ENCODE data around the gene PACSIN1. TPM values are rescaled to one million over a fixed set of nuclear protein-coding genes. Genes with fewer than 3 reads are reported as not detected.
A peak's percentile ranks its signal among the peaks of the same experiment; 100 is the strongest.

The PACSIN1 gene
- total RNA-seq, 1 donor from 2014 or later = 3.4 TPM

- Mint-ChIP-seq H3K36me3 (no peaks in the 10 kb centered on the region), H3K4me3 (no peak overlapping the region), H3K9me3 (no peaks in the 10 kb centered on the region), H3K27ac (peak overlapping the region; percentile 34), H3K27me3 (peaks cover 6% of the 10 kb centered on the region), H3K4me1 (ENCODE audit: unreplicated experiment) (peaks cover 17% of the 10 kb centered on the region)
- TF ChIP-seq, protein P1, sequence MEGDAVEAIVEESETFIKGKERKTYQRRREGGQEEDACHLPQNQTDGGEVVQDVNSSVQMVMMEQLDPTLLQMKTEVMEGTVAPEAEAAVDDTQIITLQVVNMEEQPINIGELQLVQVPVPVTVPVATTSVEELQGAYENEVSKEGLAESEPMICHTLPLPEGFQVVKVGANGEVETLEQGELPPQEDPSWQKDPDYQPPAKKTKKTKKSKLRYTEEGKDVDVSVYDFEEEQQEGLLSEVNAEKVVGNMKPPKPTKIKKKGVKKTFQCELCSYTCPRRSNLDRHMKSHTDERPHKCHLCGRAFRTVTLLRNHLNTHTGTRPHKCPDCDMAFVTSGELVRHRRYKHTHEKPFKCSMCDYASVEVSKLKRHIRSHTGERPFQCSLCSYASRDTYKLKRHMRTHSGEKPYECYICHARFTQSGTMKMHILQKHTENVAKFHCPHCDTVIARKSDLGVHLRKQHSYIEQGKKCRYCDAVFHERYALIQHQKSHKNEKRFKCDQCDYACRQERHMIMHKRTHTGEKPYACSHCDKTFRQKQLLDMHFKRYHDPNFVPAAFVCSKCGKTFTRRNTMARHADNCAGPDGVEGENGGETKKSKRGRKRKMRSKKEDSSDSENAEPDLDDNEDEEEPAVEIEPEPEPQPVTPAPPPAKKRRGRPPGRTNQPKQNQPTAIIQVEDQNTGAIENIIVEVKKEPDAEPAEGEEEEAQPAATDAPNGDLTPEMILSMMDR (conservative IDR thresholded peaks at IDR 0.05) = no peak
- no peak for DNase-seq (ENCODE audit: extremely low spot score, unreplicated experiment)
These were observed 83.3 kb downstream of the PACSIN1 start for GRCh38 chr6:34549026-34549803.

DNA sequence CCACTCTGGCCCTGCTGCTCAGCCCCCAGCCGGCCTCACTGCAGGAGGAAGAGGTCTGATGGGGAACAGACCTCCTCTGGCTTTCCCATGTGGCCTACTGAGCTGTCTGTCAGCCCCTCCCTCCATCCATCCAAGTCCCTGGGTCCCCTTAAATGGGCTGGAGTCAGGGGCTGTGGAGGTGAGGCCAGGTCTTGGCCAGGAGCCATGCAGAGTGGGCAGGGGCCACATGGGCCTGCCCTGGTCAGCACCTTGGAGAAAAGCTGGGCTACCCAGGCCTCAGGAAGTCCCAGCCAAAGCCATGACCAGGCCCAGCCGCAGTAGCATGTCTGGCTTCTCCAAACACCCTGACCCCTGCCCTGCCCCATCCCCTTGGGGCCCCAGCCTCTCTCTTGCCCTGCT is 83.9 kb downstream of the PACSIN1 start:
- Mint-ChIP-seq H3K27ac (peak overlapping the region; percentile 34), H3K27me3 (peaks cover 6% of the 10 kb centered on the region), H3K9me3 (no peaks in the 10 kb centered on the region), H3K36me3 (no peaks in the 10 kb centered on the region), H3K4me1 (ENCODE audit: unreplicated experiment) (peaks cover 18% of the 10 kb centered on the region), H3K4me3 (no peak overlapping the region)
- no peak for DNase-seq (ENCODE audit: extremely low spot score, unreplicated experiment)
- TF ChIP-seq, protein P1 (conservative IDR thresholded peaks at IDR 0.05) = no peak

DNA sequence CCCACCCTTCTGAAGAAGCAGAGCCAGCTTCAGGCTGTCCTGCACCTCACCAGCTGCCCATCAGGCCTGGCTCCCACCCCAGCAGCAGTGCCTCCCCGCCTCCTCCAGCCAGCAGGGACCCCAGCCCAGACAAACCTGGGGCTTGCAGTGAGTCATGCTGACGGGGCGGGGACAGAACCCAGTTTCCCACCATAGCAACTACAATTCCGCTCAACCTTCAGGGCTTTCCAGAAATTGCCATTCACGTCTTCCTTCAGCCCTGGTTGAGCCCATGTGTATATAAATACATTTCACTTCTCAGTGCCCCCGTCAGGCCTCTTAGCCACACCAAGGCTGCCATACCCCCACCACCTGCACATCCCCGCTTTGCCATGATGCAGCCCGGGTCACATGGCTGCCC is 85.8 kb downstream of the PACSIN1 start:
- DNase-seq (ENCODE audit: extremely low spot score, unreplicated experiment) = no peak
- H3K27me3 Mint-ChIP-seq = peaks cover 6% of the 10 kb centered on the region
- H3K36me3 Mint-ChIP-seq = no peaks in the 10 kb centered on the region
- H3K27ac Mint-ChIP-seq = no peak overlapping the region
- H3K9me3 Mint-ChIP-seq = no peaks in the 10 kb centered on the region
- H3K4me1 Mint-ChIP-seq (ENCODE audit: unreplicated experiment) = peaks cover 16% of the 10 kb centered on the region
- TF ChIP-seq, protein P1 (conservative IDR thresholded peaks at IDR 0.05) = no peak
- H3K4me3 Mint-ChIP-seq = no peak overlapping the region

- no peaks in the 10 kb centered on the region for H3K36me3 Mint-ChIP-seq
- no peaks in the 10 kb centered on the region for H3K9me3 Mint-ChIP-seq
- TF ChIP-seq, protein P1 (conservative IDR thresholded peaks at IDR 0.05) = no peak
- H3K4me1 Mint-ChIP-seq (ENCODE audit: unreplicated experiment) = peaks cover 16% of the 10 kb centered on the region
- no peak overlapping the region for H3K27ac Mint-ChIP-seq
- DNase-seq (ENCODE audit: extremely low spot score, unreplicated experiment) = no peak
- H3K27me3 Mint-ChIP-seq = peaks cover 6% of the 10 kb centered on the region
- H3K4me3 Mint-ChIP-seq = peak overlapping the region; percentile 36
These were observed 86.7 kb downstream of the PACSIN1 start for GRCh38 chr6:34552620-34553019.

- Mint-ChIP-seq H3K4me1 (ENCODE audit: unreplicated experiment) (peaks cover 16% of the 10 kb centered on the region), H3K27me3 (peaks cover 6% of the 10 kb centered on the region), H3K4me3 (no peak overlapping the region), H3K27ac (peak overlapping the region; percentile 16), H3K9me3 (no peaks in the 10 kb centered on the region), H3K36me3 (no peaks in the 10 kb centered on the region)
- TF ChIP-seq, protein P1 (conservative IDR thresholded peaks at IDR 0.05) = no peak
- no peak for DNase-seq (ENCODE audit: extremely low spot score, unreplicated experiment)
These were observed 87.3 kb downstream of the PACSIN1 start for GRCh38 chr6:34553146-34553545.
